BLaER1 (cell line): ENCODE measurements around the gene PPP5C.

Experiments used
- H3K27ac ChIP-seq: shearing (Covaris generic); formaldehyde crosslinking; 2 replicates; pipeline ENCODE4 v1.8.1; 2022
- H3K27me3 ChIP-seq: shearing (Covaris generic); formaldehyde crosslinking; 2 replicates; pipeline ENCODE4 v1.8.1; 2022
- H3K36me3 ChIP-seq: shearing (Covaris generic); formaldehyde crosslinking; 2 replicates; pipeline ENCODE4 v1.8.1; 2022
- H3K4me1 ChIP-seq: shearing (Covaris generic); formaldehyde crosslinking; 2 replicates; pipeline ENCODE4 v1.8.1; 2022
- H3K4me2 ChIP-seq: shearing (Covaris generic); formaldehyde crosslinking; 2 replicates; pipeline ENCODE4 v1.8.1; 2022
- H3K4me3 ChIP-seq: shearing (Covaris generic); formaldehyde crosslinking; 2 replicates; pipeline ENCODE4 v1.8.1; 2022
- H3K9ac ChIP-seq: shearing (Covaris generic); formaldehyde crosslinking; 2 replicates; pipeline ENCODE4 v1.8.1; 2022
- H3K9me3 ChIP-seq: shearing (Covaris generic); formaldehyde crosslinking; 2 replicates; pipeline ENCODE4 v1.8.1; 2022
- H4K20me1 ChIP-seq: shearing (Covaris generic); formaldehyde crosslinking; 2 replicates; pipeline ENCODE4 v1.8.1; 2022
- Cebpa-rat ChIP-seq: shearing (Covaris generic); IDR thresholded peaks from 2 replicates; pipeline ENCODE4 v1.8.1; 2022

The PPP5C gene

DNA sequence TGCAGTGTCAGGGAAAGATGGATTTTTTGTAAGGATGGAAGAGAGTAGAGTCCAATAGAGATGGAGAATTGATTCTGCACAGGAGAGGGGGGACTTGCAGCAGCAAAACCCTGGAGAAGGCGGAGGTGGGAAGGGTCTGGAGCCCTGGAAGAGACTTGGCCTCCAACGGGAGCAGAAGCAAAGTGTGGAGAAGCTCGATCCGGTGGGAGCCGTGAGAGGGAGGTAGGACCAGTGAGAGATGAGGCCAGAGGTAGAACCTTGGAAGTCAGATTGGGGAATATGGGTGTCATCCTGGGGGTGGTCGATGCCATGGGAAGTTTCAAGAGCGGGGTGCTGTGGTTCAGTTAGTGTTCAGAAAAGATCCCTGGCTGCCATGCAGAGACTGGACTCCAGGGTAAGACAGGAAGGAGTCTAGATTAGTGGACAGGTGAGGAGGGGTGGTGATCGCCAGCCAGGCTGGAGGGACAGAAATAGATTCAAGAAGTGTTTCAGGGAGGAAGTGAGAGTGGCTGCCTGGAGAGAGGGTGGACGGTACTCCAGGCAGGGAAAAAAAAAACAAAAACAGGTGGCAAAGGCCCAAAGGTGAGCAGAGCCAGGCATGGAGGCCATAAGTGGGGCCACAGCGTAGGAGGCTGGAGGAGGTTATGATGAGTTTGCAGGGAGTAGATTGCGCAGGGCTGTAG lies 2.6 kb downstream of the PPP5C start:
- peak overlapping the region; percentile 86 for H3K27ac ChIP-seq

GRCh38 chr19:46350029-46350757 lies 3.3 kb downstream of the PPP5C start:
- H3K27ac ChIP-seq: peak overlapping the region; percentile 86
- TF ChIP-seq Cebpa-rat: no peak
- no peaks in the 10 kb centered on the region for H3K27me3 ChIP-seq
- H3K4me2 ChIP-seq: peak overlapping the region; percentile 92
- peaks cover 48% of the 10 kb centered on the region for H3K36me3 ChIP-seq
- H4K20me1 ChIP-seq: peaks cover 55% of the 10 kb centered on the region
- peak overlapping the region; percentile 57 for H3K4me3 ChIP-seq
- H3K9ac ChIP-seq: peak overlapping the region; percentile 76
- H3K9me3 ChIP-seq: no peaks in the 10 kb centered on the region
- H3K4me1 ChIP-seq: peaks cover 64% of the 10 kb centered on the region

More for the DNA sequence above, 2.6 kb downstream of the PPP5C start:
- peaks cover 64% of the 10 kb centered on the region for H3K4me1 ChIP-seq
- TF ChIP-seq Cebpa-rat: no peak
- peak overlapping the region; percentile 92 for H3K4me2 ChIP-seq
- peak overlapping the region; percentile 57 for H3K4me3 ChIP-seq
- H3K36me3 ChIP-seq: peaks cover 41% of the 10 kb centered on the region
- no peaks in the 10 kb centered on the region for H3K9me3 ChIP-seq
- no peaks in the 10 kb centered on the region for H3K27me3 ChIP-seq
- peak overlapping the region; percentile 76; the same call in 1 of the 2 replicates for H3K9ac ChIP-seq
- H4K20me1 ChIP-seq: peaks cover 48% of the 10 kb centered on the region

GRCh38 chr19:46350758-46351159 lies 3.9 kb downstream of the PPP5C start:
- Histone ChIP-seq H3K27me3 (no peaks in the 10 kb centered on the region), H3K4me3 (peak overlapping the region; percentile 57), H3K4me2 (peak overlapping the region; percentile 92), H3K9ac (peak overlapping the region; percentile 76), H3K9me3 (no peaks in the 10 kb centered on the region), H4K20me1 (peaks cover 61% of the 10 kb centered on the region), H3K36me3 (peaks cover 54% of the 10 kb centered on the region), H3K27ac (peak overlapping the region; percentile 86), H3K4me1 (peaks cover 64% of the 10 kb centered on the region)
- no peak for TF ChIP-seq Cebpa-rat

DNA sequence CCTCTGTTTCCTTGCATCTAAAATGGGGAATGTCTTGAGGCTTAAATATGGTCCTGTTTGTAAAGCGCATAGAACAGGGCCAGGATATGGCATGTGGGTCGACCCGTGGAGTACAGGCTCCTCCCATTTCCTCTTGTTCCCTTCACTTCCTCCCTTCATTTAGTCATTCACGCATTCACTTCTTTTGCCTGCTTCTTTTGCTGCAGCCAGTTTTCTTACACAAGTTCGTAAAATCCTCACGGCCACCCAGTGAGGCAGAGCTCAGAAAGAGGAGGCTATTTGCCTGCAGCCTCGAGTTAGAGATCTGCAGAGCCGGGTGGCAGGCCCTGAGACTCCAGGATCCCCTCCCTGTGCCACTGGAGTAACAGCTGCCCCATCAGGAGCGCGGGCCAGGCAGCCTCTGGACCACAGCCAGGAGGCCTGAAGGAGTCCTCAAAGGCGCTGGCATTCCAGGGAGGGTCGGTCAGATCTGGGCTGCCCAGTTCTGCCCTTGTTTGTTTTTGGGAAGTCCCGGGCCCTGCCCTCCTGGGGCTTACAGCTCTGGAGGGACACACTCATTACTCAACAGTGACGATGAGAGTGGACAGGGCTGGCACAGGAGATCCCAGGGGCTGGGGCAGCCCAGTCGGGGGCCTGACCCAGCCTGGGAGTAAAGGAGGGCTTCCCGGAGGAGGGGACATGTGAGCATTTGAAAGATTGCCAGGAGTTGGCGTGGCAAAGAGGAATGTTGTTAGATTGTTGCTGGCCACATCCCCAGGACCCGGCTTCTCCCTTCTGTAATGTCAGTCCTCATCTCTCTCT lies 4.6 kb downstream of the PPP5C start:
- H3K36me3 ChIP-seq: peaks cover 60% of the 10 kb centered on the region
- H3K4me1 ChIP-seq: peaks cover 58% of the 10 kb centered on the region
- no peaks in the 10 kb centered on the region for H3K27me3 ChIP-seq
- peak overlapping the region; percentile 76 for H3K9ac ChIP-seq
- H3K27ac ChIP-seq: peak overlapping the region; percentile 86
- H3K9me3 ChIP-seq: no peaks in the 10 kb centered on the region
- H4K20me1 ChIP-seq: peaks cover 67% of the 10 kb centered on the region
- peak overlapping the region; percentile 92 for H3K4me2 ChIP-seq
- no peak for TF ChIP-seq Cebpa-rat
- H3K4me3 ChIP-seq: peak overlapping the region; percentile 57

DNA sequence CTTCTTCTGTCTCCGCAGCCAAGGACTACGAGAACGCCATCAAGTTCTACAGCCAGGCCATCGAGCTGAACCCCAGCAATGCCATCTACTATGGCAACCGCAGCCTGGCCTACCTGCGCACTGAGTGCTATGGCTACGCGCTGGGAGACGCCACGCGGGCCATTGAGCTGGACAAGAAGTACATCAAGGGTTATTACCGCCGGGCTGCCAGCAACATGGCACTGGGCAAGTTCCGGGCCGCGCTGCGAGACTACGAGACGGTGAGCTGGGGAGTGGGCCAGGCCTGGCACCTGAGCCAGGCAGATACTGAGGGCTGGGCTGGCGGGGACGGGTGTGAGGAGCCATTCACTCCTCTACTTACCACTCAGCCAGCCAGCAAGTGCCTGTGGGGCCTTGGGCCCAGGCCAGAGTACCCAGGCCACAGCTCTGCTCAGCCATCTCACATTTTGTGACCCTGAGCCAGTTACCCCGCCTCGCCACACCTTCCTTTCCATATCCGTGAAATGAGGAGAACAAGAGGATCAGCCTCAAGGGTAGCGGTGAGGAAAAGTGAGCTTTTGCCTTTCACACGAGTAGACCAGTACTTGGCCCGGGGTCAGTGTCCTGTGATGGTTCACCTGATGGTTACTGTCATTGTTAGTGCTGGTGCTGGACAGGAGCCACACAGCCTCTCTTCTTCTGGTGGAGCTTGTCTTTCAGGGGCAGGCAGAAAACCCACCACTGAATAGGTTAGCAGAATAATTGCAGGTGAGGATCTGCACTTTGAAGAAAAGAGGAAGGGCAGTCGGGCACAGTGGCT lies 7.0 kb downstream of the PPP5C start:
- no peaks in the 10 kb centered on the region for H3K9me3 ChIP-seq
- H3K27me3 ChIP-seq: no peaks in the 10 kb centered on the region
- H3K36me3 ChIP-seq: peaks cover 78% of the 10 kb centered on the region
- no peak overlapping the region for H3K4me2 ChIP-seq
- no peak overlapping the region for H3K4me3 ChIP-seq
- H3K4me1 ChIP-seq: peaks cover 42% of the 10 kb centered on the region
- no peak overlapping the region for H3K27ac ChIP-seq
- no peak overlapping the region for H3K9ac ChIP-seq
- H4K20me1 ChIP-seq: peaks cover 78% of the 10 kb centered on the region
- no peak for TF ChIP-seq Cebpa-rat

DNA sequence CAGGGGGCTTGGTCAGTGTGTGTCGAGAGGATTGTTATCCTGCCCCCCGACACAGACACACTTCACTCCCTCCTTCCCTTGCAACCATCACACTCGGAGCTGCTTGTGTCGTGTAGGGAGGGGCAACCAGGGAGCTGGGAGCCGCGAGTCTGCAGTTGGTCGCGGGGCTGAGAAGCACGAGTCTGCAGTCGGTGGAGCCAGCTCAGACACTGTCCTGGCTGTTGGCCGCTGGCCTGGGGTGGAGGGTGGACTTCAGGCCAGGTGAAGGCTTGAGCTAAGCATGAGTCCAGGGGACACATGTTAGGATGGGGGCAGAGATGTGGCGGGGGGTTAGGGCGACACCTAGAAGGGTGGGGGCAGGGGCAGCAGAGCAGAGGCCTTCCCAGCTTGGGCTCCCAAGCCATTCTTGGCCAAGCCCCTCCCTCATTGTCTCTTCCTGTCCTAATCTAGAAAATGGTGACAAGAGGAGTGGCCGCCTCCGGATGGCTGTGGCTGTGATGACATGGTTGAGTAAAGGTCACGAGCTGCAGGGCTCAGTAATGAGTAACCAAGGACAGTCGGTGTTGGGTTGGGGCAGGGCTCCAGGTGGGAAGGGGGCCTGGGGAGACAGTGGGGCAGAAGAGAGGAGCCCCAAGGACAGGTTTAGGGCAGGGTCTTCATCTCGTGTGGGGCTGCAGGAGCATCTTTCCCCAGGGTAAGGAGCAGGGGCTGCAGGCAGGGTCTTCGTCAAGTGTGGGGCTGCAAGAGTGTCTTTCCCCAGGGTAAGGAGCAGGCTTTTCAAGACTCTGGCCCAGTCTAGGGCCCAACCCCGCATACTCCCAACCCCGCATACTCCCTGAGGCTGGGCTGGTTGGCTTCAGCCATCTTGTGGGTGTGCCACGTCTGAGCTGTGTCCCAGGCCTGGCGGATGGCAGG lies 8.6 kb downstream of the PPP5C start:
- Histone ChIP-seq H3K9ac (no peak overlapping the region), H3K4me3 (no peak overlapping the region), H3K4me2 (no peak overlapping the region), H4K20me1 (peaks cover 90% of the 10 kb centered on the region), H3K4me1 (peaks cover 27% of the 10 kb centered on the region), H3K27me3 (no peaks in the 10 kb centered on the region), H3K36me3 (peaks cover 90% of the 10 kb centered on the region), H3K27ac (no peak overlapping the region), H3K9me3 (no peaks in the 10 kb centered on the region)
- no peak for TF ChIP-seq Cebpa-rat

DNA sequence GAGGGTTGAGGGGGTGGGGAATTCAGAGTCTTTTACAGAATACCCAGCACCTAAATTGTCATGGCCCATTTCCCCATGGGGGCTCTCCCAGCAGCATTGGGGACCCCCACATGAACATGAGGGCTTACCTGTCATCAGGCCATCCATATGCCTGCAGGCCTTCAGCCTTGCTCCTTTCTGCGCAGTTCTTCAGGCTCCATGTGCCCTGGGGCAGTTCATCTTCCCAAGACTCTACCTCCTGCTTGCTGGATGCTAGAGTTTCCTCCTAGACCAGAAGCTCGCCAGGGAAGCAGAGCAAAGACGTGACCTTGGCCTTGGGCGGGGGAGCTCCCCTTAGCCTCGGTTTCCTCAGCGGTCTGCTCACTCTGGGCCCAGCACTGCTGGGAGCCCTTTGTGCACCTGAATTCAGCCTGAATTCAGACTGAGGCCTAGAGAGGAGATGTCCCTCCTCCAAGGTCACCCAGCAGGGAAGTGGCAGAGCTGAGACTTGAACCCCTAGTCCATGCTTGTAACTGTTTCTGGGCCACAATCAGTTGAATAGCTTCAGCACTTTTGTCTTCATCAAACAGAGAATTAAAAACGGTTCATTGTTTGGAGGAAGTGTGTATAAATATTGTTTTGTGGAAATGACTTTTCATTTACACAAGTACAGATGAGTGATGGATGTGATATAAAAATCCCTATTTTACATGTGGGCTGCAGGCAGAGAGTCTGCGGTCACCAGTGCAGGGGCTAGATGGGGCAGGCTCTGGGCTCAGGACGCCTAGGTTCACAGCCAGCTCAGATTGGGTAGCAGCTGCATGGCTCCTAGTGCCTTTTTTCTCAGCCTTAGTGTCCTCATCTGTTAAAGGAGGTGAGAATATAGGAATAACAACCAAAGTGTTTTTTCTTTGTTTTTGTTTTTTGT lies 9.5 kb downstream of the PPP5C start:
- Histone ChIP-seq H3K4me3 (no peak overlapping the region), H3K9me3 (no peaks in the 10 kb centered on the region), H3K9ac (no peak overlapping the region), H3K4me2 (no peak overlapping the region), H3K4me1 (peaks cover 19% of the 10 kb centered on the region), H4K20me1 (peaks cover 97% of the 10 kb centered on the region), H3K27ac (no peak overlapping the region), H3K36me3 (peaks cover 92% of the 10 kb centered on the region), H3K27me3 (no peaks in the 10 kb centered on the region)
- no peak for TF ChIP-seq Cebpa-rat
